ENCODE results near the gene ZNF425. TPM values are rescaled to one million over a fixed set of nuclear protein-coding genes. Genes with fewer than 3 reads are reported as not detected.

The ZNF425 gene, protein sequence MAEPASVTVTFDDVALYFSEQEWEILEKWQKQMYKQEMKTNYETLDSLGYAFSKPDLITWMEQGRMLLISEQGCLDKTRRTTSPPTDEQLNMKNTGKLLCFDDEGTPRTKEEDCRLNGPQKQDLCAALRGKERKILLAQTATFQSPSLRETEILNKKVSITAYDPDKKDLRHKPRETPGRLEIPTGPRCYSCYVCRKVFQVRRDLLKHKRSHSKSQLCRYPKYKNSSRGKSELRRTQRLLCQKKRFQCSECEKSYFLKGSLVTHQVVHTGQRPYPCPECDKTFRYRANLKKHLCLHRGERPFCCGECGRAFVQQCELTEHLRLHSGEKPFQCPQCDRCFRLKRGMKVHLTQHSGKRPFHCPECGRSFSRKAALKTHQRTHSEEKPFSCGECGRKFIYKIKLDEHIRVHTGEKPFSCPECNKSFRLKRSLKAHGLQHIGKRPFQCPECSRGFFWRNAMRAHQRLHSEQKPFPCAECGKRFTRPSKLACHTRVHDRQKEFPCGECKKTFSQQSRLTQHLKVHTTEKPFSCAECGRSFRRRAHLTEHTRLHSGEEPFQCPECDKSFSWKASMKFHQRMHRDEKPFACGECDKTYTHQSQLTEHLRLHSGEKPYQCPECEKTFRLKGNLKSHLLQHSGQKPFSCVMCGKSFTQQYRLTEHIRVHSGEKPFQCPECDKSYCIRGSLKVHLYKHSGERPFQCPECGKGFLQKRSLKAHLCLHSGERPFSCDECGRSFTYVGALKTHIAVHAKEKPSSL
- total RNA-seq: 1.4 TPM
- long read RNA-seq, partial matches to known transcripts: 0 of 4 reads
- long read RNA-seq, other reads (novel, unspliced or antisense): 0 of 4 reads

DNA sequence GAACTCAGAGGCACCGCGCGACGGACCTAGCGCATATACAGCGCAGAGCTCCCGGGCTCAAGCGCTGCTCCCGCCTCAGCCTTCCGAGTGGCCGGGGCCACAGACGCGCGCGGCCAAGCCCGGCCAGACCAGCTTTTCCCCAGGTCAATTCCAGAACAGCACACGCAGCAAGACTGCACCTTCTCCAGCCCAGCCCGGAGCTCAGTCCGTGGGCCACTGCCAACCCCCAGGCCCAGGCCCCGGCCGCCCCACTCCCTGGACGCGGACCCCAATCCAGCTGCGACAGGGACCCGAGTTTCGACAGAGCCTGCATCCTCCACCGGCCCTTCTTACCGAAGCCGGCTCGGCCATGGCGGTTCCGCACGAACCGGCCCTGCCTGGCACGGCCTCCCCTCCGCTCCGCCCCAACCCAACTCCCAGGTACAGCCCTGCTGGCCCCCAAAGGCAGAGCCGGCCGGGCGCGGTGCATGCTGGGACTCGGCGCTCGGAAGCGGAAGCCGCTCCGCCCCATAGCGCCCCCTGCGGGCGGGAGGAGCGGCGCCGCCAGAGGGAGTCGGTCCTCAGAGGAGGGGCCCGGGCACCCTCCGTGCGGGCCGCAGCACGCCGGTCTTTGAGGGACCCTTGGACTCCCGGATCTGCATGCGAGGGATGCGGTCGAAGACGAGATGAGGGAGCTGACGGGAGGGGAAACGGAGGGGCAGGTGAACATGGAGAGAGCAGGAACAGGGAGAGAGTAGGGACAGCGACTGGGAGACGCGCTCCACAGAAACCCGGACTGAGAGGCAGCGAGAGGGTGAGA is at the start of gene ZNF425:
Gene ZNF425, minus strand, starts transcription at position 462 of the 799 bp plus-strand sequence. Its CDS starts 111 bp downstream, at position 351.
- Histone ChIP-seq H3K36me3 (peaks cover 16% of the 10 kb centered on the region), H3K27ac (peak within 1 kb of the TSS; percentile 96), H3K4me1 (peaks cover 17% of the 10 kb centered on the region), H3K4me3 (peak within 1 kb of the TSS; percentile 98), H3K27me3 (no peaks in the 10 kb centered on the region), H3K9me3 (peaks cover 6% of the 10 kb centered on the region)
- TF ChIP-seq, protein P1, sequence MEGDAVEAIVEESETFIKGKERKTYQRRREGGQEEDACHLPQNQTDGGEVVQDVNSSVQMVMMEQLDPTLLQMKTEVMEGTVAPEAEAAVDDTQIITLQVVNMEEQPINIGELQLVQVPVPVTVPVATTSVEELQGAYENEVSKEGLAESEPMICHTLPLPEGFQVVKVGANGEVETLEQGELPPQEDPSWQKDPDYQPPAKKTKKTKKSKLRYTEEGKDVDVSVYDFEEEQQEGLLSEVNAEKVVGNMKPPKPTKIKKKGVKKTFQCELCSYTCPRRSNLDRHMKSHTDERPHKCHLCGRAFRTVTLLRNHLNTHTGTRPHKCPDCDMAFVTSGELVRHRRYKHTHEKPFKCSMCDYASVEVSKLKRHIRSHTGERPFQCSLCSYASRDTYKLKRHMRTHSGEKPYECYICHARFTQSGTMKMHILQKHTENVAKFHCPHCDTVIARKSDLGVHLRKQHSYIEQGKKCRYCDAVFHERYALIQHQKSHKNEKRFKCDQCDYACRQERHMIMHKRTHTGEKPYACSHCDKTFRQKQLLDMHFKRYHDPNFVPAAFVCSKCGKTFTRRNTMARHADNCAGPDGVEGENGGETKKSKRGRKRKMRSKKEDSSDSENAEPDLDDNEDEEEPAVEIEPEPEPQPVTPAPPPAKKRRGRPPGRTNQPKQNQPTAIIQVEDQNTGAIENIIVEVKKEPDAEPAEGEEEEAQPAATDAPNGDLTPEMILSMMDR (IDR thresholded peaks at IDR 0.05): peak; percentile 94
- ATAC-seq: peak; percentile 99
- intact Hi-C loops (cut with DNase I): no loop called here
- peak; percentile 97 for DNase-seq

DNA sequence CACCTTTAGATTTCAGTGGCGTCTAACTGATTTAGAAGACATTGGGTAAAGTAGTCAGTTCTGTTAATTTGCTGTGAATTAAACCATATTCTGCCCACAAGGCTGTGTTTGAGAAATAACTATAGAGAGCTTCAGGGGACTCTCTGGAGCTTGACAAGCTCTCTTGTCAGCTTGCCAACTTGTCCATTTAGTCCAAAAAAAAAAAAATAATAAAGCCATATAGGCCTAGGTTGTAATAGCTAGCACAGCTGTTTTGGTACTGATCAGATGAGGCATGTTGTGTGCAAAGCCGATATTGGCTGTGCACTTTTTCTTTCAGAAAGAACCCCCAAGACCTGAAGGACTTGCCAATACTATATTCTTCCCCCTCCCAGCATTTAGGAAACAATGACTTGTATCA is 49.0 kb upstream of the ZNF425 start:
- intact Hi-C loops (cut with DNase I): no loop called here
- Histone ChIP-seq H3K36me3 (peaks cover 77% of the 10 kb centered on the region), H3K4me3 (no peak overlapping the region), H3K27ac (no peak overlapping the region), H3K4me1 (no peaks in the 10 kb centered on the region), H3K27me3 (no peaks in the 10 kb centered on the region), H3K9me3 (no peaks in the 10 kb centered on the region)
- TF ChIP-seq, protein P1 (IDR thresholded peaks at IDR 0.05): no peak
- no peak for ATAC-seq
- DNase-seq: no peak

DNA sequence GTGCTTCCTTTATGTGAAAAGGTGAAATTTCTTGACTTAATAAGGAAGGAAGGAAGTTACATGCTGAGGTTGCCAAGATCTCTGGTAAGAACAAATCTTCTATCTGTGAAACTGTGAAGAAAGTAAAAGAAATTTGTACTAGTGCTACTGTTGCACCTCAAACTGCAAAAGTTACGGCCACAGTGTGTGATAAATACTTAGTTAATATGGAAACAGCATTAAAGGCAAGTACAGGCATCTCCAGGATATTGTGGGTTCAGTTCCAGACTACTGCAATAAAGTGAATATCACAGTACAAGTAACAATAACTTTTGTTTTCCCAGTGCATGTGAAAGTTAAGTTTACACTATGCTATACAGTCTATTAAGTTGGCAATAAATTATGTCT is 46.4 kb upstream of the ZNF425 start:
- Histone ChIP-seq H3K36me3 (peaks cover 78% of the 10 kb centered on the region), H3K4me1 (no peaks in the 10 kb centered on the region), H3K27ac (no peak overlapping the region), H3K27me3 (no peaks in the 10 kb centered on the region), H3K9me3 (no peaks in the 10 kb centered on the region), H3K4me3 (no peak overlapping the region)
- TF ChIP-seq, protein P1 (IDR thresholded peaks at IDR 0.05): no peak
- no peak for DNase-seq
- intact Hi-C loops (cut with DNase I): no loop called here
- ATAC-seq: no peak

DNA sequence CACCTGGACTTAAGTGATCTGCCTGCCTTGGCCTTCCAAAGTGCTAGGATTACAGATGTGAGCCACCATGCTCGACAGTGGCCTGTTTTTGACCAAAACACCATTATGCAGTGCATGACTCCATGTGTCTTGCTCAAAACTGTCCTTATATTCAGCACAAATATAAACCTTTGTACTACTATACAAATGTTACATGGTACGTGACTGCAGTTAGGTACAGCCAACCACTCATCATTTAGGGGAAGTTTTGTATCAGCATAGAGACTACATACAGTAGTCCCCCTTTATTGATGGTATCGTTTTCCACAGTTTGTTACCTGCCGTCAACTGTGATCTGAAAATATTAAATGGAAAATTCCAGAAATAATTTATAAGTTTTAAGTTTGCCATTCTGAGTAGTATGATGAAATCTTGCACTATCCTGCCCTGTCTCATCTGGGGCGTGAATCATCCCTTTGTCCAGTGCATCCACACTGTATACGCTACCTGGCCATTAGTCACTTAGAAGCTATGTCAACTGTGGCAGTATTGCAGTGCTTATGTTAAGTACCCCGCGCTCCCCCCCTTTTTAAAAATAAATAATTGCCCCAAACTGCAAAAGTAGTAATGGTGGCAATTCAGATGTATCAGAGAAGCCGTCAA is 45.9 kb upstream of the ZNF425 start:
- Histone ChIP-seq H3K9me3 (no peaks in the 10 kb centered on the region), H3K27ac (no peak overlapping the region), H3K27me3 (no peaks in the 10 kb centered on the region), H3K36me3 (peaks cover 78% of the 10 kb centered on the region), H3K4me1 (no peaks in the 10 kb centered on the region), H3K4me3 (no peak overlapping the region)
- peak; percentile 63 for ATAC-seq
- no peak for DNase-seq
- TF ChIP-seq, protein P1 (IDR thresholded peaks at IDR 0.05): no peak
- intact Hi-C loops (cut with DNase I): no loop called here

Data from upper lobe of right lung (tissue), 1 donor.